ENCODE measurements around the gene BCKDK. TPM values are rescaled to one million over a fixed set of nuclear protein-coding genes. Genes with fewer than 3 reads are reported as not detected.

The BCKDK gene
- 38.8 and 39.3 TPM in 2 replicates for total RNA-seq
- long read RNA-seq, transcript BCKDK-203 (11 exons, 1,997 nt) = minor isoform, 14 of 63 reads
- long read RNA-seq, transcript BCKDK-201 (12 exons, 2,128 nt) = major isoform, 43 of 63 reads
- long read RNA-seq, partial matches to known transcripts = 3 of 63 reads
- long read RNA-seq, other reads (novel, unspliced or antisense) = 3 of 63 reads

- Mint-ChIP-seq H3K27ac (ENCODE audit: unreplicated experiment) (peak within 1 kb of the TSS; percentile 74), H3K4me1 (ENCODE audit: unreplicated experiment) (peaks cover 20% of the 10 kb centered on the region), H3K9me3 (ENCODE audit: unreplicated experiment) (no peaks in the 10 kb centered on the region), H3K27me3 (ENCODE audit: unreplicated experiment) (no peaks in the 10 kb centered on the region), H3K36me3 (ENCODE audit: unreplicated experiment) (peaks cover 9% of the 10 kb centered on the region), H3K4me3 (ENCODE audit: unreplicated experiment) (peak within 1 kb of the TSS; percentile 73)
- TF ChIP-seq CTCF (IDR thresholded peaks at IDR 0.05) = no peak
- peak; percentile 90 for DNase-seq (ENCODE audit: extremely low spot score, unreplicated experiment)
These were observed at the start of gene BCKDK for GRCh38 chr16:31108035-31108793. BCKDK (plus strand) TSS chr16:31108386; CDS start chr16:31109224, 838 bp downstream.

GRCh38 chr16:31061126-31061812, 46.9 kb upstream of the BCKDK start:
- no peak for DNase-seq (ENCODE audit: extremely low spot score, unreplicated experiment)
- no peak for TF ChIP-seq CTCF (IDR thresholded peaks at IDR 0.05)
- Mint-ChIP-seq H3K27ac (ENCODE audit: unreplicated experiment) (no peak overlapping the region), H3K36me3 (ENCODE audit: unreplicated experiment) (peaks cover 18% of the 10 kb centered on the region), H3K9me3 (ENCODE audit: unreplicated experiment) (no peaks in the 10 kb centered on the region), H3K4me1 (ENCODE audit: unreplicated experiment) (peaks cover 24% of the 10 kb centered on the region), H3K4me3 (ENCODE audit: unreplicated experiment) (no peak overlapping the region), H3K27me3 (ENCODE audit: unreplicated experiment) (no peaks in the 10 kb centered on the region)

- TF ChIP-seq CTCF (IDR thresholded peaks at IDR 0.05) = no peak
- H3K4me1 Mint-ChIP-seq (ENCODE audit: unreplicated experiment) = peaks cover 26% of the 10 kb centered on the region
- no peak overlapping the region for H3K4me3 Mint-ChIP-seq (ENCODE audit: unreplicated experiment)
- no peak for DNase-seq (ENCODE audit: extremely low spot score, unreplicated experiment)
- H3K9me3 Mint-ChIP-seq (ENCODE audit: unreplicated experiment) = no peaks in the 10 kb centered on the region
- H3K36me3 Mint-ChIP-seq (ENCODE audit: unreplicated experiment) = peaks cover 18% of the 10 kb centered on the region
- H3K27ac Mint-ChIP-seq (ENCODE audit: unreplicated experiment) = no peak overlapping the region
- no peaks in the 10 kb centered on the region for H3K27me3 Mint-ChIP-seq (ENCODE audit: unreplicated experiment)
These were observed 46.3 kb upstream of the BCKDK start for GRCh38 chr16:31061813-31062440.

- Mint-ChIP-seq H3K27ac (ENCODE audit: unreplicated experiment) (peak overlapping the region; percentile 62), H3K27me3 (ENCODE audit: unreplicated experiment) (no peaks in the 10 kb centered on the region), H3K9me3 (ENCODE audit: unreplicated experiment) (no peaks in the 10 kb centered on the region), H3K36me3 (ENCODE audit: unreplicated experiment) (peaks cover 18% of the 10 kb centered on the region), H3K4me1 (ENCODE audit: unreplicated experiment) (peaks cover 26% of the 10 kb centered on the region), H3K4me3 (ENCODE audit: unreplicated experiment) (no peak overlapping the region)
- TF ChIP-seq CTCF (IDR thresholded peaks at IDR 0.05) = no peak
- no peak for DNase-seq (ENCODE audit: extremely low spot score, unreplicated experiment)
These were observed 44.7 kb upstream of the BCKDK start for GRCh38 chr16:31063495-31063842.

All from osteocyte (in vitro differentiated cells).